HEK293 (cell line): Measurements from ENCODE around the gene SOX13.
A peak's percentile ranks its signal among the peaks of the same experiment; 100 is the strongest.

Source experiments
- CTCF ChIA-PET: fragments of 350-600 bp; formaldehyde crosslinking; extraction: SDS; loops from one replicate; lab custom pipeline; 2021; ENCODE audit warnings: antibody characterized with exemption; lab: Yijun Ruan, JAX
- POLR2A ChIA-PET: fragments of 300-600 bp; formaldehyde crosslinking; extraction: SDS; loops from one replicate; lab custom pipeline; 2020; ENCODE audit warnings: antibody characterized with exemption, inconsistent platforms; lab: Yijun Ruan, JAX
- H3K27ac ChIP-seq: fragments of 200-500 bp; sonication (Bioruptor generic); 2 replicates; pipeline ENCODE4 v1.5.1; 2014; ENCODE audit warnings: low read depth, low read length, control low read depth, inconsistent platforms; ENCODE audit errors: extremely low read depth
- H3K36me3 ChIP-seq, 2 experiments: fragments of 200-500 bp in 1 of 2; sonication (Bioruptor generic) in 1 of 2; 1 replicate in 1 of 2; 2 replicates in 1 of 2; pipeline ENCODE4 v1.5.1; 2014 to 2017; ENCODE audit warnings: inconsistent platforms in 2 of 2, low read length in 2 of 2; ENCODE audit not compliant: control insufficient read depth in 2 of 2, insufficient read depth in 1 of 2
- H3K4me1 ChIP-seq: fragments of 200-500 bp; sonication (Bioruptor generic); 2 replicates; pipeline ENCODE4 v1.5.1; 2014; ENCODE audit warnings: mild to moderate bottlenecking, low read length, inconsistent platforms; ENCODE audit not compliant: control insufficient read depth, insufficient read depth
- H3K4me3 ChIP-seq: 2 replicates; pipeline ENCODE4 v1.5.1; 2011; ENCODE audit warnings: low read depth, mild to moderate bottlenecking, control low read depth, low read length, moderate library complexity
- H3K9me3 ChIP-seq: fragments of 200-500 bp; sonication (Bioruptor generic); 2 replicates; pipeline ENCODE4 v1.5.1; 2014; ENCODE audit warnings: low read depth, low read length, inconsistent platforms; ENCODE audit not compliant: control insufficient read depth, insufficient read depth
- CTCF ChIP-seq: fragments of 450-650 bp; formaldehyde crosslinking; IDR thresholded peaks from 2 replicates; pipeline ENCODE4 v1.5.1; 2016; ENCODE audit warnings: missing biosample characterization, missing genetic modification characterization
- KLF16 ChIP-seq: fragments of 450-650 bp; formaldehyde crosslinking; IDR thresholded peaks from 2 replicates; pipeline ENCODE4 v1.5.1; 2017; ENCODE audit warnings: missing biosample characterization, missing genetic modification characterization
- OSR2 ChIP-seq: fragments of 450-650 bp; formaldehyde crosslinking; IDR thresholded peaks from 2 replicates; pipeline ENCODE4 v1.5.1; 2016; ENCODE audit warnings: missing biosample characterization, missing genetic modification characterization
- PRDM1 ChIP-seq: fragments of 450-650 bp; formaldehyde crosslinking; IDR thresholded peaks from 2 replicates; pipeline ENCODE4; 2016; ENCODE audit warnings: missing biosample characterization, missing genetic modification characterization
- PRDM10 ChIP-seq: fragments of 450-650 bp; formaldehyde crosslinking; IDR thresholded peaks from 2 replicates; pipeline ENCODE4 v1.5.1; 2016; ENCODE audit warnings: missing biosample characterization, missing genetic modification characterization
- ZBTB10 ChIP-seq: fragments of 450-650 bp; formaldehyde crosslinking; IDR thresholded peaks from 2 replicates; pipeline ENCODE4 v1.5.1; 2016; ENCODE audit warnings: missing biosample characterization, missing genetic modification characterization
- ZBTB17 ChIP-seq: fragments of 450-650 bp; formaldehyde crosslinking; IDR thresholded peaks from 2 replicates; pipeline ENCODE4 v1.5.1; 2016; ENCODE audit warnings: missing biosample characterization, missing genetic modification characterization
- ZFHX2 ChIP-seq: fragments of 450-650 bp; formaldehyde crosslinking; conservative IDR thresholded peaks from 2 replicates; pipeline ENCODE4 v1.5.1; 2016; ENCODE audit warnings: missing biosample characterization, missing genetic modification characterization
- ZNF169 ChIP-seq: fragments of 450-650 bp; formaldehyde crosslinking; IDR thresholded peaks from 2 replicates; pipeline ENCODE4 v1.5.1; 2016; ENCODE audit warnings: missing biosample characterization, missing genetic modification characterization
- ZNF174 ChIP-seq: fragments of 450-650 bp; formaldehyde crosslinking; IDR thresholded peaks from 2 replicates; pipeline ENCODE4 v1.5.0; 2017; ENCODE audit warnings: missing biosample characterization, mild to moderate bottlenecking, missing genetic modification characterization
- ZNF23 ChIP-seq: fragments of 450-650 bp; formaldehyde crosslinking; IDR thresholded peaks from 2 replicates; pipeline ENCODE4 v1.5.1; 2016; ENCODE audit warnings: missing biosample characterization, missing genetic modification characterization, borderline replicate concordance
- ZNF239 ChIP-seq: fragments of 450-650 bp; formaldehyde crosslinking; IDR thresholded peaks from 2 replicates; pipeline ENCODE4 v1.5.1; 2016; ENCODE audit warnings: missing biosample characterization, missing genetic modification characterization
- ZNF292 ChIP-seq: fragments of 450-650 bp; formaldehyde crosslinking; IDR thresholded peaks from 2 replicates; pipeline ENCODE4 v1.5.1; 2016; ENCODE audit warnings: low read depth, missing biosample characterization, missing genetic modification characterization, borderline replicate concordance
- ZNF391 ChIP-seq: fragments of 450-650 bp; formaldehyde crosslinking; IDR thresholded peaks from 2 replicates; pipeline ENCODE4 v1.5.1; 2016; ENCODE audit warnings: low read depth, missing biosample characterization, missing genetic modification characterization, borderline replicate concordance
- ZNF398 ChIP-seq: fragments of 450-650 bp; formaldehyde crosslinking; IDR thresholded peaks from 2 replicates; pipeline ENCODE4 v1.5.1; 2017; ENCODE audit warnings: missing biosample characterization, missing genetic modification characterization
- ZNF404 ChIP-seq: fragments of 450-650 bp; formaldehyde crosslinking; IDR thresholded peaks from 2 replicates; pipeline ENCODE4 v1.5.1; 2017; ENCODE audit warnings: missing biosample characterization, missing genetic modification characterization
- ZNF426 ChIP-seq: fragments of 450-650 bp; formaldehyde crosslinking; IDR thresholded peaks from 2 replicates; pipeline ENCODE4 v1.5.1; 2017; ENCODE audit warnings: missing biosample characterization, missing genetic modification characterization, mild to moderate bottlenecking, inconsistent platforms, moderate library complexity
- ZNF521 ChIP-seq: fragments of 450-650 bp; formaldehyde crosslinking; IDR thresholded peaks from 2 replicates; pipeline ENCODE4 v1.5.1; 2017; ENCODE audit warnings: missing biosample characterization, mild to moderate bottlenecking, missing genetic modification characterization
- ZNF549 ChIP-seq: fragments of 450-650 bp; IDR thresholded peaks from 2 replicates; pipeline ENCODE4 v1.5.1; 2018; ENCODE audit warnings: missing biosample characterization, missing genetic modification characterization, mild to moderate bottlenecking, inconsistent platforms, moderate library complexity
- ZNF558 ChIP-seq: fragments of 450-650 bp; formaldehyde crosslinking; IDR thresholded peaks from 2 replicates; pipeline ENCODE4 v1.5.1; 2016; ENCODE audit warnings: missing biosample characterization, missing genetic modification characterization
- ZNF561 ChIP-seq: fragments of 450-650 bp; IDR thresholded peaks from 2 replicates; pipeline ENCODE4 v1.5.1; 2018; ENCODE audit warnings: missing biosample characterization, missing genetic modification characterization, borderline replicate concordance
- ZNF600 ChIP-seq: fragments of 450-650 bp; formaldehyde crosslinking; IDR thresholded peaks from 2 replicates; pipeline ENCODE4 v1.5.1; 2016; ENCODE audit warnings: missing biosample characterization, missing genetic modification characterization
- ZNF692 ChIP-seq: fragments of 450-650 bp; formaldehyde crosslinking; IDR thresholded peaks from 2 replicates; pipeline ENCODE4 v1.5.1; 2016; ENCODE audit warnings: missing biosample characterization, missing genetic modification characterization

The SOX13 gene

GRCh38 chr1:204152310-204153044, 79.6 kb downstream of the SOX13 start:
- H3K4me1 ChIP-seq, result peaks cover 3% of the 10 kb centered on the region
- ChIA-PET CTCF (interaction anchor here (1.1 to 2.1 kb wide), 2 partner anchors 11 to 19 kb away, joined by 3 to 9 read pairs; no protein-coding TSS in a partner anchor), POLR2A (interaction anchor here (0.7 to 0.9 kb wide), 3 partner anchors 12 to 22 kb away, joined by 3 to 4 read pairs (median 3); no protein-coding TSS in a partner anchor)
- H3K27ac ChIP-seq, result peak overlapping the region; percentile 62; the same call in 1 of the 2 replicates
- H3K4me3 ChIP-seq, result peak overlapping the region; percentile 66
- no peaks in the 10 kb centered on the region for H3K36me3 ChIP-seq
- H3K9me3 ChIP-seq, result no peaks in the 10 kb centered on the region
- no peak for TF ChIP-seq ZNF391 (tag by site-specific recombination)
- peak; percentile 13; the same call in 1 of the 2 replicates for TF ChIP-seq ZNF692 (tag by site-specific recombination)
- no peak for TF ChIP-seq ZNF169 (tag by site-specific recombination)
- TF ChIP-seq CTCF (tag by site-specific recombination), result 0 out of 2 replicates have a peak, but pooled peaks have one; percentile 25
- TF ChIP-seq ZNF600, result peak; percentile 67; the same call in 1 of the 2 replicates
- TF ChIP-seq ZNF558 (tag by site-specific recombination), result no peak
- TF ChIP-seq ZNF426, result no peak
- TF ChIP-seq ZBTB17 (tag by site-specific recombination), result no peak
- no peak for TF ChIP-seq ZNF239 (tag by site-specific recombination)
- no peak for TF ChIP-seq ZNF23 (tag by site-specific recombination)
- 0 out of 2 replicates have a peak, but pooled peaks have one; percentile 40 for TF ChIP-seq PRDM10
- no peak for TF ChIP-seq PRDM1 (tag by site-specific recombination)
- TF ChIP-seq ZNF521 (tag by site-specific recombination), result no peak
- TF ChIP-seq ZNF398, result no peak; the same call in 1 of the 2 replicates
- TF ChIP-seq ZFHX2 (tag by site-specific recombination), result no peak
- no peak for TF ChIP-seq OSR2
- TF ChIP-seq ZBTB10 (tag by site-specific recombination), result 0 out of 2 replicates have a peak, but pooled peaks have one; percentile 17
- no peak for TF ChIP-seq ZNF561
- no peak for TF ChIP-seq ZNF404 (tag by site-specific recombination)
- no peak for TF ChIP-seq ZNF292
- no peak for TF ChIP-seq ZNF174
- TF ChIP-seq KLF16 (tag by site-specific recombination), result no peak
- TF ChIP-seq ZNF549, result no peak
